Gastrocnemius medialis (tissue), 4 donors: ENCODE data around the gene PRKAR2B. TPM values are rescaled to one million over a fixed set of nuclear protein-coding genes. Genes with fewer than 3 reads are reported as not detected.
"Not testable (repeated sequence)": the region's sequence is repeated elsewhere in the genome, so short reads cannot be mapped to it uniquely, and the experiment has no call there.

Source experiments
- ATAC-seq, 2 donors: fragments of 150-250 bp; one replicate each; pipeline ENCODE4 v1.9.1; 2016
- DNase-seq, 2 donors: peaks; one replicate each; pipeline ENCODE4 v3.0.0-alpha.2; 2019
- H3K27ac ChIP-seq, 4 donors: fragments of 200-600 bp; sonication (generic); 1 replicate in 1 of 4; 2 replicates in 3 of 4; pipeline ENCODE4 v1.5.1; 2016 to 2018; ENCODE audit warnings: mild to moderate bottlenecking in 2 of 4, moderate library complexity in 1 of 4
- H3K27me3 ChIP-seq, 3 donors: fragments of 200-600 bp; sonication (generic) in 2 of 3; 1 replicate in 1 of 3; 2 replicates in 2 of 3; pipeline versions ENCODE4 v1.5.1 to v1.6.0; 2016 to 2019; ENCODE audit warnings: mild to moderate bottlenecking in 1 of 3, moderate library complexity in 1 of 3
- H3K36me3 ChIP-seq, 2 donors: fragments of 200-600 bp; sonication (generic) in 1 of 2; one replicate each; pipeline ENCODE4 v1.5.1; 2017 to 2018
- H3K4me1 ChIP-seq, 2 donors: fragments of 200-600 bp; sonication (generic) in 1 of 2; one replicate each; pipeline ENCODE4 v1.5.1; 2016 to 2017; ENCODE audit warnings: mild to moderate bottlenecking in 2 of 2
- H3K4me3 ChIP-seq, 4 donors: fragments of 200-600 bp; sonication (generic) in 3 of 4; 1 replicate in 1 of 4; 2 replicates in 3 of 4; pipeline ENCODE4 v1.5.1; 2016 to 2019; ENCODE audit warnings: mild to moderate bottlenecking in 2 of 4
- H3K9me3 ChIP-seq, 3 donors: fragments of 200-600 bp; sonication (generic) in 2 of 3; 1 replicate in 1 of 3; 2 replicates in 2 of 3; pipeline ENCODE4 v1.5.1; 2016 to 2019
- POLR2A ChIP-seq, 2 donors: fragments of 450-650 bp; IDR thresholded peaks; one replicate each; pipeline ENCODE4 v1.6.1; 2017; ENCODE audit warnings: antibody characterized with exemption in 2 of 2, mild to moderate bottlenecking in 2 of 2, moderate library complexity in 2 of 2
- in situ Hi-C, 4 donors: fragments of 200-750 bp; cut with MboI; loops; one replicate each; pipeline versions ENCODE4 v1.15.0 to v1.8.0; 2017; ENCODE audit warnings: low sequenced_read_pairs in 4 of 4
- intact Hi-C: fragments of 100-400 bp; cut with DNase I; formaldehyde crosslinking; loops from one replicate; pipeline ENCODE4 v1.15.1; 2023; ENCODE audit warnings: low total_unique reads
- total RNA-seq, 4 donors: library from RNA; depleted of rRNA; stranded (reverse); fragments of >200 nt; gene quantifications; one replicate each; pipeline versions ENCODE4 v1.1.0 to v1.2.3, GENCODE V29; 2016
- TF ChIP-seq, protein P1 (sequence below), 5 experiments: fragments of 450-650 bp in 3 of 5; fragments of 200-600 bp in 2 of 5; sonication (generic) in 2 of 5; IDR thresholded peaks in 4 of 5; conservative IDR thresholded peaks in 1 of 5; 1 replicate in 4 of 5; 2 replicates in 1 of 5; pipeline ENCODE4 v1.5.1; 2016 to 2019; ENCODE audit warnings: antibody characterized with exemption in 5 of 5, mild to moderate bottlenecking in 3 of 5, moderate library complexity in 3 of 5

The PRKAR2B gene
- total RNA-seq, 4 donors from 2014 or later, result 0.85 to 6.0 (median 1.4) TPM

- H3K27ac ChIP-seq, result no peak overlapping the region
Measured at GRCh38 chr7:107051376-107051775, 6.9 kb downstream of the PRKAR2B start.

DNA sequence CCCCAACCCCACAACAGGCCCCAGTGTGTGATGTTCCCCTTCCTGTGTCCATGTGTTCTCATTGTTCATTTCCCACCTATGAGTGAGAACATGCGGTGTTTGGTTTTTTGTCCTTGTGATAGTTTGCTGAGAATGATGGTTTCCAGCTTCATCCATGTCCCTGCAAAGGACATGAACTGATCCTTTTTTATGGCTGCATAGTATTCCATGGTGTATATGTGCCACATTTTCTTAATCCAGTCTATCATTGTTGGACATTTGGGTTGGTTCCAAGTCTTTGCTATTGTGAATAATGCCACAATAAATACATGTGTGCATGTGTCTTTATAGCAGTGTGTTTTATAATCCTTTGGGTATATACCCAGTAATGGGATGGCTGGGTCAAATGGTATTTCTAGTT lies 10.5 kb downstream of the PRKAR2B start:
- DNase-seq, H3K4me3 ChIP-seq, intact Hi-C loops, ATAC-seq, H3K4me1 ChIP-seq, H3K27me3 ChIP-seq, H3K9me3 ChIP-seq, H3K27ac ChIP-seq, H3K36me3 ChIP-seq, in situ Hi-C loops: not testable (repeated sequence)

More at GRCh38 chr7:107051376-107051775, 6.9 kb downstream of the PRKAR2B start:
- ATAC-seq, result no peak
- H3K4me1 ChIP-seq, result no peaks in the 10 kb centered on the region
- no peak overlapping the region for H3K4me3 ChIP-seq
- DNase-seq, result no peak
- no peaks in the 10 kb centered on the region for H3K9me3 ChIP-seq
- TF ChIP-seq, protein P1, sequence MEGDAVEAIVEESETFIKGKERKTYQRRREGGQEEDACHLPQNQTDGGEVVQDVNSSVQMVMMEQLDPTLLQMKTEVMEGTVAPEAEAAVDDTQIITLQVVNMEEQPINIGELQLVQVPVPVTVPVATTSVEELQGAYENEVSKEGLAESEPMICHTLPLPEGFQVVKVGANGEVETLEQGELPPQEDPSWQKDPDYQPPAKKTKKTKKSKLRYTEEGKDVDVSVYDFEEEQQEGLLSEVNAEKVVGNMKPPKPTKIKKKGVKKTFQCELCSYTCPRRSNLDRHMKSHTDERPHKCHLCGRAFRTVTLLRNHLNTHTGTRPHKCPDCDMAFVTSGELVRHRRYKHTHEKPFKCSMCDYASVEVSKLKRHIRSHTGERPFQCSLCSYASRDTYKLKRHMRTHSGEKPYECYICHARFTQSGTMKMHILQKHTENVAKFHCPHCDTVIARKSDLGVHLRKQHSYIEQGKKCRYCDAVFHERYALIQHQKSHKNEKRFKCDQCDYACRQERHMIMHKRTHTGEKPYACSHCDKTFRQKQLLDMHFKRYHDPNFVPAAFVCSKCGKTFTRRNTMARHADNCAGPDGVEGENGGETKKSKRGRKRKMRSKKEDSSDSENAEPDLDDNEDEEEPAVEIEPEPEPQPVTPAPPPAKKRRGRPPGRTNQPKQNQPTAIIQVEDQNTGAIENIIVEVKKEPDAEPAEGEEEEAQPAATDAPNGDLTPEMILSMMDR (IDR thresholded peaks at IDR 0.05 in 4 of 5, conservative IDR thresholded peaks at IDR 0.05 in 1 of 5), result no peak
- no peak for TF ChIP-seq POLR2A (IDR thresholded peaks at IDR 0.05)
- H3K27me3 ChIP-seq, result peaks cover 0 to 4% (median 3%) of the 10 kb centered on the region in 3 donors
- intact Hi-C loops (no loop called here), in situ Hi-C loops (no loop called here)
- H3K36me3 ChIP-seq, result no peaks in the 10 kb centered on the region

DNA sequence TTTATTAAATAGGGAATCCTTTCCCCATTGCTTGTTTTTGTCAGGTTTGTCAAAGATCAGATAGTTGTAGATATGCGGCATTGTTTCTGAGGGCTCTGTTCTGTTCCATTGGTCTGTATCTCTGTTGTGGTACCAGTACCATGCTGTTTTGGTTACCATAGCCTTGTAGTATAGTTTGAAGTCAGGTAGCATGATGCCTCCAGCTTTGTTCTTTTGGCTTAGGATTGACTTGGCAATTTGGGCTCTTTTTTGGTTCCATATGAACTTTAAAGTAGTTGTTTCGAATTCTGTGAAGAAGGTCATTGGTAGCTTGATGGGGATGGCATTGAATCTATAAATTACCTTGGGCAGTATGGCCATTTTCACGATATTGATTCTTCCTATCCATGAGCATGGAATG lies 11.6 kb downstream of the PRKAR2B start:
- in situ Hi-C loops, H3K27ac ChIP-seq, intact Hi-C loops, H3K9me3 ChIP-seq, H3K36me3 ChIP-seq, H3K27me3 ChIP-seq, ATAC-seq, DNase-seq, H3K4me1 ChIP-seq, H3K4me3 ChIP-seq: not testable (repeated sequence)

GRCh38 chr7:107056728-107057473 lies 12.4 kb downstream of the PRKAR2B start:
- intact Hi-C loops (no loop called here), in situ Hi-C loops (no loop called here)
- Histone ChIP-seq H3K36me3 (no peaks in the 10 kb centered on the region), H3K27ac (no peak overlapping the region), H3K4me1 (no peaks in the 10 kb centered on the region), H3K27me3 (no peaks in the 10 kb centered on the region), H3K9me3 (no peaks in the 10 kb centered on the region), H3K4me3 (no peak overlapping the region)
- no peak for ATAC-seq
- TF ChIP-seq, protein P1 (IDR thresholded peaks at IDR 0.05 in 4 of 5, conservative IDR thresholded peaks at IDR 0.05 in 1 of 5), result no peak
- no peak for TF ChIP-seq POLR2A (IDR thresholded peaks at IDR 0.05)
- no peak for DNase-seq

DNA sequence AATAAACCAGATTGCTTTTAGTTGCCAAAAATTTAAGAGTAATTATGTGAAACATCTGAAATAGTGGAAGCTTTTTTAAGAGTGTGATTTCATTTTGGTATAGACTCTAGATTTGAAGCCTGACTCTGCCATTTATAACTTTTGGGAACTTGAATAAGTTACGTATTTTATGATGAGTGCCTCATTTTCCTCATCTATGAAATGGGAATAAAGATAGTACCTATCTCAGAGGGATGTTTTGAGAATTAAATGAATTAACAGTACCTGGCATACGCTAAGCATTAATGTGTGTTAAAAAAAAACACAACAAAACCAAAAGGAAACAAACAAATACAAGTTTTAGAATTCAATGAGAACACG lies 12.9 kb downstream of the PRKAR2B start:
- H3K9me3 ChIP-seq, result no peaks in the 10 kb centered on the region
- H3K27me3 ChIP-seq, result no peaks in the 10 kb centered on the region
- no peak overlapping the region for H3K27ac ChIP-seq
- H3K4me3 ChIP-seq, result no peak overlapping the region
- no peaks in the 10 kb centered on the region for H3K4me1 ChIP-seq
- H3K36me3 ChIP-seq, result no peaks in the 10 kb centered on the region
- ATAC-seq (no peak), DNase-seq (no peak)
- intact Hi-C loops, result no loop called here
- in situ Hi-C loops, result no loop called here
- no peak for TF ChIP-seq POLR2A (IDR thresholded peaks at IDR 0.05)
- TF ChIP-seq, protein P1 (IDR thresholded peaks at IDR 0.05 in 4 of 5, conservative IDR thresholded peaks at IDR 0.05 in 1 of 5), result no peak

GRCh38 chr7:107059468-107059867 lies 15.0 kb downstream of the PRKAR2B start:
- no peak for TF ChIP-seq POLR2A (IDR thresholded peaks at IDR 0.05)
- TF ChIP-seq, protein P1 (IDR thresholded peaks at IDR 0.05 in 4 of 5, conservative IDR thresholded peaks at IDR 0.05 in 1 of 5), result no peak
- Histone ChIP-seq H3K36me3 (no peaks in the 10 kb centered on the region), H3K4me1 (no peaks in the 10 kb centered on the region), H3K27me3 (no peaks in the 10 kb centered on the region), H3K4me3 (no peak overlapping the region), H3K9me3 (no peaks in the 10 kb centered on the region), H3K27ac (no peak overlapping the region)
- in situ Hi-C loops, result no loop called here
- no peak for DNase-seq
- ATAC-seq, result no peak
- intact Hi-C loops, result no loop called here
